GM21526 (cell line): ENCODE measurements around the gene IL17C.
"Not testable (repeated sequence)": the region's sequence is repeated elsewhere in the genome, so short reads cannot be mapped to it uniquely, and the experiment has no call there.

Experiments used
- ATAC-seq: cut with Tn5 transposase; IDR thresholded peaks from one replicate; pipeline ENCODE4 v1.9.1; 2021; ENCODE audit warnings: moderate library complexity; ENCODE audit not compliant: unreplicated experiment, low FRiP score

Gene IL17C

GRCh38 chr16:88609426-88609825, 28.9 kb upstream of the IL17C start:
- not testable (repeated sequence) for ATAC-seq

- ATAC-seq, result no peak
These were observed 28.3 kb upstream of the IL17C start for GRCh38 chr16:88610080-88610479.

GRCh38 chr16:88610909-88611812, 27.2 kb upstream of the IL17C start:
- no peak for ATAC-seq

GRCh38 chr16:88613293-88613692, 25.1 kb upstream of the IL17C start:
- no peak for ATAC-seq

- no peak for ATAC-seq
These were observed 24.2 kb upstream of the IL17C start for GRCh38 chr16:88613911-88614817.

GRCh38 chr16:88614818-88615580, 23.4 kb upstream of the IL17C start:
- no peak for ATAC-seq

GRCh38 chr16:88616320-88616719, 22.1 kb upstream of the IL17C start:
- no peak for ATAC-seq

- no peak for ATAC-seq
These were observed 21.6 kb upstream of the IL17C start for GRCh38 chr16:88616736-88617135.

GRCh38 chr16:88617268-88618031, 20.9 kb upstream of the IL17C start:
- ATAC-seq, result no peak

- ATAC-seq, result no peak
These were observed 20.0 kb upstream of the IL17C start for GRCh38 chr16:88618182-88618955.

- ATAC-seq, result no peak
These were observed 19.3 kb upstream of the IL17C start for GRCh38 chr16:88618956-88619667.

- no peak for ATAC-seq
These were observed 18.2 kb upstream of the IL17C start for GRCh38 chr16:88619859-88620815.

- no peak for ATAC-seq
These were observed 16.2 kb upstream of the IL17C start for GRCh38 chr16:88622125-88622524.

- no peak for ATAC-seq
These were observed 15.5 kb upstream of the IL17C start for GRCh38 chr16:88622866-88623265.

GRCh38 chr16:88623858-88624257, 14.5 kb upstream of the IL17C start:
- no peak for ATAC-seq

- ATAC-seq, result no peak
These were observed 13.9 kb upstream of the IL17C start for GRCh38 chr16:88624481-88624880.

GRCh38 chr16:88624977-88625576, 13.3 kb upstream of the IL17C start:
- ATAC-seq, result no peak
